Right renal cortex interstitium (tissue), 3 donors: Measurements from ENCODE around the gene VENTX. TPM values are rescaled to one million over a fixed set of nuclear protein-coding genes. Genes with fewer than 3 reads are reported as not detected.
"Not testable (repeated sequence)": the region's sequence is repeated elsewhere in the genome, so short reads cannot be mapped to it uniquely, and the experiment has no call there.

Experiments
- DNase-seq, 3 donors: peaks; one replicate each; pipeline ENCODE4 v3.0.0-alpha.2; 2013; ENCODE audit warnings: low read depth in 3 of 3, low spot score in 2 of 3
- polyA plus RNA-seq, 3 donors: library from polyadenylated mRNA; unstranded; fragments of 120-200 nt; gene quantifications; one replicate each; pipeline ENCODE4 v1.2.1, GENCODE V29; 2013; ENCODE audit not compliant: insufficient read length in 3 of 3

Gene VENTX
- polyA plus RNA-seq, 3 donors = 0.04 to 0.17 (median 0.14) TPM

DNA sequence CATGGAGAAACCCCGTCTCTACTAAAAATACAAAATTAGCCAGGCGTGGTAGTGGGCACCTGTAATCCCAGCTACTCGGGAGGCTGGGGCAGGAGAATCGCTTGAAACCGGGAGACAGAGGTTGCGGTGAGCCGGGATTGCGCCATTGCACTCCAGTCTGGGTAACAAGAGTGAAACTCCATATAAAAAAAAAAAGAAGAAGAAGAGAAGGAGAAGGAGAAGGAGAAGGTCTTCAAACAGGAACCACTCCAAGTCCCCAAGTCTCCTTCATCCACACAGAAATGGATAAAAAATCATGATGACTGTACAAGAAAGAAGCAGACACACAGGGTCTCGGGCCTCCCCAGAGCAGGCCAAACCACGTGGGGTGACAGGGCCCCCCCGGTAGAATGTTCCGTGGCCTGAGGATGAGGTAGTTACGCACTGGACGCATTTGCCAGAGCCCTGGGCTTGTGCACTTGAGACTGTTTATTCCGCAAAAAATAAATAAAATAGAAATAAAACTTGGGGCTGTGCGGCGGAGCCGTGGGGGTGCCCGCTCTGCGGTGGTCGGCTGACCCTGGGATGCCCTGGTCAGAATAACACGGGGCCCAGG lies 15.8 kb downstream of the VENTX start:
- no peak for DNase-seq

DNA sequence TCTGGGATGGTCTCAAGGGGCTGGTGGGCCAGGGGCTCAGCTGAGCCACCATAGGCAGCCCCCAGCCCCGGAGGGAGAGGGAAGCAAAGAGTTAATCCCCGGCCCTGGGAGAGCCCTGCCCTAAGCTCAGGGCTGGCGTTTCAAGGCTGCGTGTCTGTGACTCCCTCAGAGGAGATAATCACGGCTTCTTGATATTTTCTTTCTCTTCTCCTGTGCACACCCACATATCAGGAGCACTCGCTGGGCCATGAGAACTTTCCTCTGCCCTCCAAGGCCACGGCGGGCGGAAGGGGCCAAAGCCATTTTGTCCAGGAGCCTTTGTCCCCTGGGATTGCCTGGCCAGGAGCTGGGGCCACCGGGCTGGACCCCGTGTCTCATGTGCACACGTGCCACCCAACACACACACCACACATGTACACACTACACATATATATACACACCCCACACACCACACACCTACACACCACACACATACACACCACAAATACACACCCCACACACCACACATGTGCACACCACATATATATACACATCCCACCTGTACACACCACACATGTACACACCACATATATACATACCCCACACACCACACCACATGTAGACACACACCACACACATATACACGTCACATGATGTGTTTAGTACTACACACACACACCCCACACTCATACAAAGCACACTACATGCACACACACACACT lies 16.9 kb downstream of the VENTX start:
- no peak for DNase-seq

DNA sequence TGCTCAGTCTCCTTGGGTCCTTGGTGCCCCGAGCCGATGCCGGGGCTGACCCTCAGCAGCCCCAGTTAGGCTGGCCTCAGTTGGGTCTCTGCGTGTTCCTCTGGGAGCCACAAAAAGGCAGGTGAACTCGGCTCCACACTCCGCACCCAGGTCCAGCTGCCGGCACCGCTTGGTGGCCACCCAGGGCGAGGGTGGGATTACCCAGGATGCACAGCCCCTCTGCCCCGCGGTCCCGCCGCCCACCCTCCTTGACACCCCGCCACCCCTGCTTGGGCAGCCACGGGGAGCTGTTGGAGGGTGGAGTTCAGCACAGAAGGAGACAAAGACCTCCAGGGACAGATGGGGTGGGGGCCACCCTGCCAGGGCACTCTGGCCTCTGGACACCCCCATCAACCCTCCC lies 17.7 kb downstream of the VENTX start:
- no peak for DNase-seq

DNA sequence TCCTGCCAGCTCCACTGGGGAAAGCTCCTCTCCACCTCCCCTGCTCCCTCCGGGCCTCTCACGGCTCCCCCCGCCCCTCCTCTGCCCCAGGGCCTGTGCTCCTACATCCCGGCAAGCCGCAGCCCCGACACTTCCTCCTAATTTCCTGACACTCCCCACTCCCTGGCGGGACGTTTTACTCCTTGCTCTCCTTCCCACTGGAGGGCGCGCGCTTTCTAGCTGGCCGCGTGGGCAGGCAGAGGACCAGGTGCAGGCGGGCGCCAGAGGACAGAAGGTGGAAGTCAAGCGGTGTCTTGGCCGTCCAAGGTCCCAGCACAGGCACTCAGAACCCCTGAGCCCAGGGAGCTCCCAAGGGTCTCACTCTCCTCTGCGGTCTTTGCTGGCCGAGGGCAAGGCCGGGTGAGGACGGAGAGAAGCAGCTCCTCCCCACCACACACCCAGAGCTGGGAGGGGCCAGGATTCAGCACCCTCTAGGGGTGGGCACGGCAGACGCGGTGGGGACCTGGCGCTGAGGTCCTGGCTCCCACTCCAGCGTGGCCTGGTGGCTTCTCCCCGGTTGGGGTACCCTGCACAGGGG lies 19.9 kb downstream of the VENTX start:
- DNase-seq = no peak

DNA sequence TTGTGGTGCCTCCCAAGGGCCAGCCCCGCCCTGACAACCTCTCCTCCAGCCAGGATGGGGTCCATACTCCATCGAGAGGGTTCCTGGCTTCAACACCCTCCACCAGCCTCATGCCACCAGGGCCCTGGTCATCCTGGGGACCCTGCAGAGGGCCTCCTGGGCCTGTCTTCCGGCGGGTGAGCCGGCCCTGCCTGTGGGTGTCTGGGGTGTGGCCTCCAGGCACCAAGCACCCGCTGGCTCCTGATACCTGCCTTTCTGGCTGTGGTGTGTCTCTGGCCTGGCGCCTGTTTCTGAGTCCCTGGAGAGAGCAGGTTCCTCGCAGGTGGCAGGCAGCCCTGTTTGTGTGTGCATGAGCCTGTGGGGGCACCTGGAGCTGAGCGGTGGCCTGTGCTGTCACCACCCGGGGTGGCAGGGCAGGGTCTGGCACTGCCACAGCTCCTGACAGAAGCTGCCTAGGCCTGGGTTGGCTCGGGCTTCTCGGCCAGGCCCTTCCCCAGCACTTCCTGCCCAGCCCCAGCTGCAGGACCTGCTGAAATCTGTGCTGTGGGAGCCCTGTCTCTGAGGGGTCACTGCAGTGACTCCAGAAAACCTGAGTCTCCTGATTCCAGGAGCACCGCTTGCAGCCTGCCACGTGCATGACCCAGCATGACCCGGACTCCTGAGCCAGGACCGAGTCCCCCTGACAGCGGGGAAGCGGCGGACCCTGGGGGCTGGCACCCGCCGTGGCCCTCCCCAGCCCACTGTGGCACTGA lies 20.6 kb downstream of the VENTX start:
- no peak for DNase-seq

DNA sequence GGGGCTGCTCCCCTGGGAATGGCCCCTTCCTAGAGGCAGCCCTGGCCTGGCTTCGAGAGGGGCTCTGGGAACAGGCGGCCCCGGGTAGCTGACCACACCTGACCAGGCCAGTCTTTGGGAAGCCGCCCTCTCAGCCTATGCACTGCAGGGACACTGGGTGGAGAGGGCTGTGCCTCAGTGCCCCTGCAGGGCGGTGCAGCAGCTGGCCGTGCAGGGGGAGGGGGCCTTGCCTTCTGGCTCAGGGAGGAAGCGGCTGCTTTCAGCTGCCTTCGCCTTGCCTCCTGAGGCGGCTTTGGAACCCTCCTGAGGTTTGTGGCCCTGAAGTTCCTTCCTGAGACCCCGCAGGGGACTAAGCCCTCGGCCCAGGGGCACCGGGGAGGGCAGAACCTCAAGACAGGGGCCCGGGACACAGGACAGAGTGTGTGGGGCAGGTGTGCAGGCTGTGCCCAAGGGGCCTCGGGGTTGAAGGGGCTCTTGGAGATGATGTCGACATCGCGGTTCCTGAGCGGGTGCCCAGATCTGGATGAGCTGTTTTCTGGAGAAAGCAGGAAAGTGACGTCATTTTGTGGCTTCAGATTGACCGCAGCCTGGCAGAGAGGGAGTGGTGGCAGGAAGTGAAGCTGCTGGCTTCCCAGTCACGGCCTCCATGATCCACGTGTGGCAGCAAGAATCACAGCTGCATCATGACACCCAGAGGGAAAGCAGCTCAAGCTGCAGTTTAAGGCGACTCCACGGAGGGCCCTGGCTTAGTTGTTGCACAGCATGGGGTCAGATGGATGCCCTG lies 21.4 kb downstream of the VENTX start:
- no peak for DNase-seq

DNA sequence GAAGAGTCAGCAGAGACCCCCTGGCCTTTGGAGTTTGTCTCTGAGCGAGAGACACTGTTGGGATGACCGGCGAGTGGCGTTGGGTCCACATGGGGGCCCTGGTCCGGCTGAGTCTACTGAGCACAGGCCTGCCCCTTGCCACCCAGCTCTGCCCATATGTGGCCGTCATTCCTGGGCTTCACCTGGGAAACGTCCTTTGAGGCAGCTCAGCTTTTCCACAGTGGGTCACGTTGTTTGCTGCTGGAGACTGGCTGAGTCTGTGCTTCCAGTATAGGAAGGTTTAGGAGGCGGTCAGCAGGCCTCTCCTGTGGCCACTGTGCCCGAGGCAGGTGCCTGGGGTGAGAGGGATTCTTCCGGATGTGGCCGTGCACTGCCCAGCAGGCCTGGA lies 21.9 kb downstream of the VENTX start:
- no peak for DNase-seq

DNA sequence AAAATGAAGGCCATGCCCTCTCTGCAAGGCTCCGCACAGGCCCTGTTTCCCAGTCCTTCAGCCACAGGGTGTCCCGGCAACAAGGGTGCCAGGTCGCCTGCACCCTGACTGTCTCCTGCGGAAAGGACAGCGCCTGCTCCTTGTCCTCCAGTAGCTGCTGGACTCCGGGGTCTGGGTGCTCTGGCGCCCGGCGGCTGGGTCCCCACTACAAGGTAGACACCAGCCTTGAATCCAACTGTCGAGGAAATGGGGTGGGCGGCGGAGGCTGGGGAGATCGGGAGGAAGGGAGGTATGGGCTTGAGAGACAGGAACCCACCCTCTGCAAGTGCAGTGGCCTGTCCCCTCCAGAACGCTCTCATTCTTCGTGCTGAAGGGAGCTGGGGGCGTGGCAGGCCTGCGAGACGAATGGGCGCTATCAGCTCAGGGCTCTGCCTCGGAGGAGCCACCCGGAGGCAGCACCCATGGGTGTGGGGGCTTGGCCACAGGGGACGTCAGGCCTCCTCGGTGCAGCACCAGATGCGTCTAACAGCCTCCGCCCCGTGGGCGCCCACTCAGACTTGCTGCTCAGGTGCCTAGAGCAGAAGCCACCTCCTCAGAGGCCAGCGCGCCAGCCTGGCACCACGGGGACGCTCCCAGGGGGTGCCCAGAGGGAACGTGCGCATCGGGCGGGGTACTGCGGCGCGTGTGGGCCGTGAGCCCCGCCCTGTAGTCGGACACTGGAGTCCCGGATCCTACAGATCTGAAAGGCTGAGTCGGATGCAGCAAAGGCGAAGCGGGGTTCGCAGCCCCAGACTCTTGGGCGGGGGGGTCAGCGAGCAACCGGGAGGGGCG lies 23.5 kb downstream of the VENTX start:
- no peak for DNase-seq

DNA sequence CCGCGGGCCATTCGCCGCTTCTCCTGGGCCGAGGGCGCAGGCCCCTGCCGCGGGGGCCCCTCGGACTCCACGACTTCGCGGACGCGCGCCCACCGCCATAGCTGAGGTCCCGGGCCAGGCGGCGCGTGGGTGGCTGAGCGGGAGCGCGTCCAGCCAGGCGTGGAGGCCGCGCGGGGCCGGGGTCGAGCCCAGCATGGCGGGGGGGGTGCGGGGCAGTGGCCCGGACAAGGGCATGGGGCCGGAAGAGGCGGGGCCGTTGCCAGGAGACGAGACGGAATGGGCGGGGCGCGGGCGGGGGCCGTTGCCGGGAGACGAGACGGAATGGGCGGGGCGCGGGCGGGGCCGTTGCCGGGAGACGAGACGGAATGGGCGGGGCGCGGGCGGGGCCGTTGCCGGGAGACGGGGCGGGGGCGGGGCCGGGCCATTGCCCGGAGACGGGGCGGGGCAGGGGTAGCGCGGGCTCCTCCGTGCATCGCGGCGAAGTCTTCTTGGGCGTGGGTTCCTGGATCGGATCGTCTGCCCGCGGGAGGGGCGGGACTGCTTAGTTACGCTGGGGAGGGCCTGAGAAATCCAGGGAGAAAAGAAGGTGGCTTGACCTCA lies 24.2 kb downstream of the VENTX start:
- DNase-seq = no peak

DNA sequence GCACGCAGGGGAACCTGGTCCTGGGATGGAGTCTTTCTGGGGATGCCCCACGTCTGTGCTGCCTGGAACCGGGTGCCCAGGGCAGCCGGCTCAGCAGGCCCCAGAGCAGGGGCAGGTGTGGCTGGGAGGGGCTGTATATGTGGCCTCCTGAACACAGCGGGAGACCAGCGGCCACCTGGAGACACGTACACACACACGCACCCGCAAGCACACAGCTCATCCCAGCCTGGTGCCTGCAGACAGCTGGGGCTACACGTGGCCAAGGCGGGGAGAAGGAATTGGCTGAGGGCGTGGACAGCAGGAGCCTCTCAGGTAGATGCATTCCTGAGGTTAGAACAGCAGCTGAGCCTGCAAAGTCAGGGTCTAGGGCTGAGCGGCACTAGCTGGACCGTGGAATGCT lies 25.0 kb downstream of the VENTX start:
- DNase-seq = no peak

DNA sequence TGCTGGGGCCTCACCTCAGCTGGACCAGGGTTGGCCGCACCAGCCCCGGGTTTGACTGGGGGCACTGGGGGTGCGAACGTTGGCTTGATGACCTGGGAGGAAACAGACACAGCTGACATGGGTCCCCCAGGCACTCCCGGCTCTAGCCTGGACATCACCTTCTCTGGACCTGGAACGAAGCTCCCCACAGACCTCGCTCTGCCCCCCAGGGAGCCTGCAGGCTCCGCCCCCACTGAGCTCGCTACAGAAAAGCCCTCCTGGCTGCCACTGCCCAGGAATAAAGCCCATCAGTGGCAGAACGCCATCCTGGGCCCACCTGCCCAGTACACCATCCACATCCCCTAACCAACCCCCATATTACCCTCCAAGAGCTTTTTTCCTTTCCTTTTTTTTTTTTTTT lies 26.0 kb downstream of the VENTX start:
- no peak for DNase-seq

DNA sequence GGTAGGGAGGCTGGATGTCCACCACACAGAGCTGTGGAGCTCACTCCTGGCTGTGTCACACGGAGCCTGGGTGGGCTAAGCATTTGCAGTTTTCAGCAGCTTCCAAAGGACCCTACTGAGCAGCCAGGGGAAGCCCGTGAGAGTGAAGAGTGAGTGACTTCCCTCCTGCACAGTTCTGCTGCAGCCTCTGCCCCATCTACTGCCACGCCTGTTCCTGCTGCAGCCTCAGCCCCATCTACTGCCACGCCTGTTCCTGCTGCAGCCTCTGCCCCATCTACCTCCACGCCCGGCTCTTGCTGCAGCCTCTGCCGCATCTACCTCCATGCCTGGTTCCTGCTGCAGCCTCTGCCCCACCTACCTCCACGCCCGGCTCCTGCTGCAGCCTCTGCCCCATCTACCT lies 26.8 kb downstream of the VENTX start:
- DNase-seq = no peak

DNA sequence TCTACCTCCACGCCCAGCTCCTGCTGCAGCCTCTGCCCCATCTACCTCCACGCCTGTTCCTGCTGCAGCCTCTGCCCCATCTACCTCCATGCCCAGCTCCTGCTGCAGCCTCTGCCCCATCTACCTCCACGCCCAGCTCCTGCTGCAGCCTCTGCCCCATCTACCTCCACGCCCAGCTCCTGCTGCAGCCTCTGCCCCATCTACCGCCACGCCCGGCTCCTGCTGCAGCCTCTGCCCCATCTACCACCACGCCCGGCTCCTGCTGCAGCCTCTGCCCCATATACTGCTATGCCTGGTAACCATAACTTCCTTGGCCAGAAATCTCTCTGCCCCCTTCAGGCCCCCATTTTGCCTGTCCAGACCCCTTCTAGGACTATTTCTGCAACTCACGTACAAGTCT lies 27.4 kb downstream of the VENTX start:
- not testable (repeated sequence) for DNase-seq

DNA sequence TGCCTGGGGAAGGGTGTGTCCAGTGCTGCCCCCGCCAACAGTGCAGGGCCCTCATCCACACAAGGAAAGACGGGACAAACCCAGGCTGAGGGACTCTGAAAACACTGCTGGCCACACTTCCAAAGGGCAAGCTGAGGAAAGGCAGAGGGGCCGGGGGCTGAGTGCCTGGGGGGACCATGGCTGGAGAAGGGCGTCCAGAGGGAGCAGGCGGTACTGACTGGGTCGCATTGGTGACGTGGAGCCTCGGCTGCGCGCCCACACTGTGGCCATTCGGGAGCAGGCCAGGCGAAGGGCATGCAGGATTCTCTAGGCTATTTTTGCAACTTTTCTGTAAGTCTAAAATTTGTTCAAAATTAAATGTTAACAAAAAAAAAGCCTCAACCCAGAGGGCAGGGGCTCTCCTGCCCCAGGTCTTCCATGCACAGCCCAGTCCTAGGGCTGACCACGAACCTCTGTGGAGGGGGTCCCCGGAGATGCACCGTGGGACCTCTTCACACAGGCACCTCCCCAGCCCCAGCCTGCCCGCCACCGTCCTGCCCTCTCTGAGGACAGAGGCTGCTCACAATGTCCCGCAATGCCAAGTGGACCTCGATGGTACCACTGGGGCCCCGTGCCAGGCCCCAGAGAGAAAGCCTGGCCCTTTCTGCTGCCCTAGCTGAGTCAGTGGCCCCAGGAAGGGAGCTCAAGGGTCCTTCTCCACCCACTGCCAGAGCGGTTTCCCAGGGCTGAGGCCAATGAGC lies 28.6 kb downstream of the VENTX start:
- no peak for DNase-seq

DNA sequence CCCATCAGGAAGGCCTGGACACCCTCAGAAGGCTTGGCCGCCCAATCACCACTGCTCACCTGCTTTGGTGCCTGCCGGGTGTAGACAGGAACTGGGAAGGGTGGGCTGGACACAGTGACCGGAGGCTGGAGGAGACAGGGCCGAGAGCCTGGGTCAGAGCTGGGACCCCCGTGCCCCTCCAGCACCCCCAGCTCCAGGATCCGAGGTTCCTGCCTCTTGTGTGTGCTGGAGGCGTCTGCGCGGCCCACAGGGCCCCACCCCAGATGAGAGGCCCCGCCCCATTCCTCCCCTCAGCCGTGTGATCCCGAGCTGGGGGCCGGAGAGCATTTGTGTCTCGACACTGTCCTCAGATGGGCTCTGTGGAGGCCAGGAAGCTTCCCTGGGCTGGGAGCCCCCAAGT lies 29.6 kb downstream of the VENTX start:
- DNase-seq = no peak

DNA sequence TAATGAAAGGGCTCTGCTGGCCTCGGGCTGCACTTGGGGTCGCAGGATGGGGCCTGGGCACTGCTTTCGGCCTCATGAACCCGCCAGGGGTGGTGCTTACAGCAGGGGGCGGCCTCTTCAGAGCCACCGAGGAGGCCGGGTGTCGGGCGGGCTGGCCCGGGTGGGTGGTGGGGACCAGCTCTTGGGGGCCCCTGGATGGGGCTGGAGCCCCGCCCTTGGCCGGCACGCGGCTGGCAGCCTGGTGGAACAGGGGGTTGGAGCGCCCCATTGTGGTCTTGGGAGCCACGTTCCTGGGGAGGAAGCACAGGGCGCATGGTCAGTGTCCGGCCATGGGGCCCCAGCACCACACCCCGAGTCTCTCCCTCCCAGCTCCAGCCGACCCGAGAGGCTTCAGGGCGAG lies 30.2 kb downstream of the VENTX start:
- no peak for DNase-seq

DNA sequence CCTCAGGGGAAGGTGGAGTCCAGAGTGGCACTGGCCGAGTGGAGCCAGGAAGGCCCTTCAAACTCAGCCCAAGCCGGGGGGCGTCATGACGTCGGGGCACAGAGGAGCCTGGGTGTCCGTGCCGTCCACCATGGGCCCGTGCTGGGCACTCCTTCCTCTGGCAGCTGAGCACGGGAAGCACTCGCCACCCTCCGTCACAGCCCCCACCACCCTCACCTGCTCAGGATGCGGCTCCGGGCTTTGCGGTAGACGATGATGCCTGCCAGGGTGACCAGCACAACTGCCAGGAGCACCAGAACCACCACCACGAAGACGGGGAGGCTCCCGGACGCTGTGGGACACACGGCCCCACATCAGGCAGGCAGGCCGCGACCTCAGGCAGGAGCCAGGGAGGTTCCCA lies 30.9 kb downstream of the VENTX start:
- DNase-seq = no peak

DNA sequence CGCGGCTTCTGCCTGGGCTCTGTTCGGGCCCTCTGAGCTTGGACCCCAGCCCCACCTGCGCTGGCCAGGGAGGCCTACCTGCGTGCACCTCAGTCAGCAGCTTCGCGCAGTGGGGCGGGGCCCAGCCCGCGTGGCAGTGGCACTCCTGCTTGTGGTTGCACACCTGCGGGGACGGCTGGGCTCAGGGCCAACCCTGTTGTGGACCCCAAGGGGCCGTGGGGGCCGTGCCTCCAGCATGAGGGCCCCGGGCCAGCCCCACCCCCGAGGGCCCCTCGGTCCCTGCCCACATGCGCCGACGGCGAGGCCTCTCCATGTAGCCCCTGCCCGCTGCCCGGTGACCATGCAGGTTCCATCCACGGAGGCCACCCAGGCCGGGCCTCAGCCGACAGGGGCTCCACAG lies 31.7 kb downstream of the VENTX start:
- DNase-seq = no peak

DNA sequence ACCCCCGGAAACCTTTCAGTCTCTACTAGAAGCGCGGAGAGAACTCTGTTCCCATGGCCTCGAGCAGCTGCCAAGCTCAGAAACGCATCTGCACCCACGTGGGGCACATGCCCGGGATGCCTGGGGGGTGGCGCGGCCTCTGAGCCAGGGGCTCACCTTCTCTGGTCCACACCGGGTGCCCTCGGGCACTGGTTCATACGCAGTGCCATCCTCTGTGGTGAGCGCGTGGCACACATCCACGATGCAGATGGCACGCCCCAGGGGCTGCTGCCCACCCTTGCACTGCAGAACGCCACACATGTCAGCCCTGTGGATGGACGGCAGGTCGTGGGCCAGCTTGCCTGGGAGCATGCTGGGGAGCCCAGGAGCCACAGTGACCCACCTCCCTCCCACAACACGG lies 32.5 kb downstream of the VENTX start:
- no peak for DNase-seq
